ENCODE measurements around the gene ARHGAP18. TPM values are rescaled to one million over a fixed set of nuclear protein-coding genes. Genes with fewer than 3 reads are reported as not detected.

ARHGAP18 gene
- total and polyA plus RNA-seq, 2 of the 13 experiments (the other 11 are each of a cell fraction or from before 2014, with no cell fraction given): 58.2 to 115 TPM

DNA sequence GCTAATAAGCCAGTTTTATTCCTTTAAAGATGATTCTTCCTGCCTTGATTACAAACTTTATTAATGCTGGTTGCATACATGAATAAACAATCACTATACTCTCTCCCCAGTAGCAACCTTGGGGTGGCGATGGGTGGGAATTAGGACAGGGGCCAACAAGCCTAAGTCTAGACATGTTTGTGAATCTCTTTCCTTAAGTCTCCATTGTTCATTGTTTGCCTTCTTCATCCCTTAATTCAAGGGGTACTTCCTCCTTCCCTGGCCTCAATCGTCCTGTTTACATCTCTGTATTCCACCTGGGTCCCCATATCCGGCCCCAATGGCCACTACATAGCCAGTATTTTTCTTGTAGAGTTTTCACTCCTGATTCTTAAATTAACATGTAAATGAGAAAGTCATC lies 66.0 kb downstream of the ARHGAP18 start:
- ATAC-seq: no peak
- POLR2A ChIA-PET: interaction anchor here (1.1 to 2.0 kb wide), 5 partner anchors 10 to 73 kb away, joined by 3 to 11 read pairs (median 6); partner anchors contain the start of gene ARHGAP18
- DNase-seq (ENCODE audit: low spot score): no peak
- WGBS (ENCODE audit: low lambda C conversion rate): 90% methylated on average over 3 of the region's 3 CpGs
- Histone ChIP-seq H4K20me1 (ENCODE audit: insufficient read depth, low read length) (no peaks in the 10 kb centered on the region), H3K79me2 (ENCODE audit: insufficient read depth, low read length) (peaks cover 91% of the 10 kb centered on the region), H3K27ac (ENCODE audit: extremely low read length, insufficient read depth, low read length) (peak overlapping the region; percentile 68), H3K27me3 (ENCODE audit: control insufficient read depth in 1 of 2, insufficient read depth in 2 of 2, low read length in 2 of 2) (no peaks in the 10 kb centered on the region), H3K4me1 (ENCODE audit: insufficient read depth, low read length) (peaks cover 90% of the 10 kb centered on the region), H3K9ac (ENCODE audit: insufficient read depth, low read depth, low read length) (no peak overlapping the region), H3K9me3 (ENCODE audit: low read length) (no peaks in the 10 kb centered on the region), H3K36me3 (replicated peaks in 1 of 2; ENCODE audit: control insufficient read depth in 1 of 2, insufficient read depth in 2 of 2, low read length in 2 of 2) (peaks cover 8 to 25% of the 10 kb centered on the region in 2 experiments), H3K4me3 (replicated peaks in 1 of 3; ENCODE audit: insufficient read depth in 1 of 3, low read depth in 2 of 3, low read length in 3 of 3) (no peak overlapping the region), H2AFZ (ENCODE audit: low read length) (no peak overlapping the region), H3K4me2 (ENCODE audit: low read depth, low read length) (0 out of 2 replicates have a peak overlapping the region, but pooled peaks have one; percentile 5)
- TF ChIP-seq RBM22 (optimal IDR thresholded peaks at IDR 0.05; ENCODE audit: low read length) (peak; percentile 75), ZMYM4 (CRISPR knock-in tag; IDR thresholded peaks at IDR 0.05) (0 out of 2 replicates have a peak, but pooled peaks have one; percentile 18), ZKSCAN8 (CRISPR knock-in tag; IDR thresholded peaks at IDR 0.05; ENCODE audit: borderline replicate concordance) (no peak), POGK (CRISPR knock-in tag; conservative IDR thresholded peaks at IDR 0.05) (no peak), ZNF678 (CRISPR knock-in tag; IDR thresholded peaks at IDR 0.05) (no peak), FIP1L1 (IDR thresholded peaks at IDR 0.05; ENCODE audit: borderline replicate concordance, insufficient read depth, low read depth, low read length) (no peak)
- TF ChIP-seq, protein P1, sequence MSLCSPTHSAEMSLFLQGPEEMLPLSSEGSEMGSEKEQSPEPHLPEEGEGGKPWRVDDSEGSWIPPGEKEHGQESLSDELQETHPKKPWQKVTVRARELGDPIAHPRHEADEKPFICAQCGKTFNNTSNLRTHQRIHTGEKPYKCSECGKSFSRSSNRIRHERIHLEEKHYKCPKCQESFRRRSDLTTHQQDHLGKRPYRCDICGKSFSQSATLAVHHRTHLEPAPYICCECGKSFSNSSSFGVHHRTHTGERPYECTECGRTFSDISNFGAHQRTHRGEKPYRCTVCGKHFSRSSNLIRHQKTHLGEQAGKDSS (CRISPR knock-in tag; IDR thresholded peaks at IDR 0.05; ENCODE audit: borderline replicate concordance, low read depth): no peak
- no peak for FAIRE-seq
- in situ Hi-C loops (cut with HindIII; ENCODE audit: extremely low pct_ligation_motif_present, low pct_unique_long_range_greater_than_20kb): no loop called here
- intact Hi-C loops (cut with micrococcal nuclease; ENCODE audit: unreplicated experiment): loop anchor here (2.0 to 5.0 kb wide), 2 partner anchors 63 to 73 kb away; no protein-coding TSS in a partner anchor
- CTCF ChIA-PET (ENCODE audit: low intra/inter-chr PET ratio, low total read pairs): no interaction called here
- no TSS peak for BruUV-seq (replicated peaks)
